LNCaP clone FGC (cell line): ENCODE measurements around the gene USP3.
"Not testable (repeated sequence)": the region's sequence is repeated elsewhere in the genome, so short reads cannot be mapped to it uniquely, and the experiment has no call there.

Experiments
- DNase-seq: peaks from one replicate; pipeline ENCODE4 v3.0.0-alpha.2; 2011; ENCODE audit warnings: low read depth
- H3K4me3 ChIP-seq: 2 replicates; pipeline ENCODE4 v1.5.1; 2011; ENCODE audit warnings: mild to moderate bottlenecking, low read depth, low read length, control low read depth
- TF ChIP-seq, protein P1 (sequence below): IDR thresholded peaks from 2 replicates; pipeline ENCODE4 v1.5.1; 2012; ENCODE audit warnings: mild to moderate bottlenecking; ENCODE audit not compliant: control insufficient read depth, insufficient read depth; ENCODE audit errors: extremely low read depth

USP3 gene

DNA sequence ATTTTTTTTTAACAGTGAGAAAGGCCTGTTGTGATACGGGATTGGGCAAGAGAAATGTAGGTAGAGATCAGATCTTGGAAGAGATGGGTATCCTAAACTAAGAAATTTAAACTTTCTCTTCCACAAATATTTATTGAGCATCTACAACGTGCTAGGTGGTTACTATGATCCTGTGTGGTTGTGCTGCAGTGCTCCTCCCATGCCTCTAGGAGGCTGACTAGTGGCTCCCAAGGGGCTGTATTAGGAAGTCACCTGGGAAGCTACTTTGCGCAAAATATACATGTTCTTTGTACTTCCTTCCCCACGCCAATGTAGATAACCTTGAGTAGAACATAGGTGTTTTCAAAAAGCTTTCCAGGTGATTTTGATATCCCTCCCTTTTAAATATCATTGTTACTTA is 27.2 kb downstream of the USP3 start:
- no peak for DNase-seq

DNA sequence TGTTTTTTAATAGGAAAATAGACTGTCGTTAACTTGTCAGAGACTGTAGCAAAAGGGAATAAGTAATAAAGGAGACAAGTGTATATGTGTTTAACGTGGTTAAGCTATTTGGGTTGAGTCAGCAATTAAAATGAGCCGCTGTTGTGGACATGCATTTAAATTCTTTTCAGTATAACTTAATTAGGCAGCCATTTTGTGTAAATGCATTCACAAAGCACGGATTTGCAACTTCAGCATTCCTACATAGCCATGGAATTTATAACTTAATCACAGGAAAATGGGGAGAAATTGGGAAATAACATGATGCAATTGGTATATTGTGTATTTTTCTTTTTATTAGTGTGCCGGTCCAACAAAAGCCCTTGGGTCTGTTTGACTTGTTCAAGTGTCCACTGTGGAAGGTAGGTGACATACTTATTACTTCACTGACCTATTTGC is 27.9 kb downstream of the USP3 start:
- no peak overlapping the region for H3K4me3 ChIP-seq
- no peak for DNase-seq
- TF ChIP-seq, protein P1, sequence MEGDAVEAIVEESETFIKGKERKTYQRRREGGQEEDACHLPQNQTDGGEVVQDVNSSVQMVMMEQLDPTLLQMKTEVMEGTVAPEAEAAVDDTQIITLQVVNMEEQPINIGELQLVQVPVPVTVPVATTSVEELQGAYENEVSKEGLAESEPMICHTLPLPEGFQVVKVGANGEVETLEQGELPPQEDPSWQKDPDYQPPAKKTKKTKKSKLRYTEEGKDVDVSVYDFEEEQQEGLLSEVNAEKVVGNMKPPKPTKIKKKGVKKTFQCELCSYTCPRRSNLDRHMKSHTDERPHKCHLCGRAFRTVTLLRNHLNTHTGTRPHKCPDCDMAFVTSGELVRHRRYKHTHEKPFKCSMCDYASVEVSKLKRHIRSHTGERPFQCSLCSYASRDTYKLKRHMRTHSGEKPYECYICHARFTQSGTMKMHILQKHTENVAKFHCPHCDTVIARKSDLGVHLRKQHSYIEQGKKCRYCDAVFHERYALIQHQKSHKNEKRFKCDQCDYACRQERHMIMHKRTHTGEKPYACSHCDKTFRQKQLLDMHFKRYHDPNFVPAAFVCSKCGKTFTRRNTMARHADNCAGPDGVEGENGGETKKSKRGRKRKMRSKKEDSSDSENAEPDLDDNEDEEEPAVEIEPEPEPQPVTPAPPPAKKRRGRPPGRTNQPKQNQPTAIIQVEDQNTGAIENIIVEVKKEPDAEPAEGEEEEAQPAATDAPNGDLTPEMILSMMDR: no peak

More for the DNA sequence above, 27.2 kb downstream of the USP3 start:
- TF ChIP-seq, protein P1: no peak
- no peak overlapping the region for H3K4me3 ChIP-seq

DNA sequence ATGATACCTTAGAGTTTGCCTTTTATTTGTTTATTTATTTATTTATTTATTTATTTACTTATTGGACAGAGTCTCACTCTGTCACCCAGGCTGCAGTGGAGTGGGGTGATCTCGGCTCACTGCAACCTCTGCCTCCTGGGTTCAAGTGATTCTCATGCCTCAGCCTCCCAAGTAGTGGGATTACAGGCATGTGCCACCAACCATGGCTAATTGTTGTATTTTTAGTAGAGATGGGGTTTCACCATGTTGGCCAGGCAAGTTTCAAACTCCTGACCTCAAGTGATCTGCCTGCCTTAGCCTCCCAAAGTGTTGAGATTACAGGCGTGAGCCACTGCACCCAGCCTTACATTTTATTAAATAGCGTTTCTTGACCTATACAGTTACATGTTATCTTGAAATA is 30.5 kb downstream of the USP3 start:
- DNase-seq: not testable (repeated sequence)

DNA sequence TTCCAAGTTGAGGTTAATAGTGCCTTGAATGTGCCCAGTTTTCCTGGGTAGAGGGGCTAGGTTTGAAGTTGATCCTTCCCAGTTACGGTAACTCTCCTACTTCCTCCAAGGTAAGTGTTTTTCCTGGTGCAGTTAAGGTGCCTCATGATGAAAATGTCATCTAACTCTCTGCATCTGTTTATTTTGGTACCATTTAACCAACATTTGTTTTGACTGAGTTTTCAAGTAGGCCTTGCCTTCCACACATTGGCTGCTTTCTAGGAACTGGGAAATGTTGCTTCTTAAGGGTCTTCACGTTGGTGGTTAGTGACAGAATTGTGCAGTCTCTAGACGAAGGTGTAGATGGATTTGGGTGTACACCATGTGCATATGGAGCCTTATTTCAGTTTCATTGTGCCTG is 31.3 kb downstream of the USP3 start:
- no peak overlapping the region for H3K4me3 ChIP-seq
- DNase-seq: no peak
- TF ChIP-seq, protein P1: no peak

More for the DNA sequence above, 30.5 kb downstream of the USP3 start:
- not testable (repeated sequence) for H3K4me3 ChIP-seq

DNA sequence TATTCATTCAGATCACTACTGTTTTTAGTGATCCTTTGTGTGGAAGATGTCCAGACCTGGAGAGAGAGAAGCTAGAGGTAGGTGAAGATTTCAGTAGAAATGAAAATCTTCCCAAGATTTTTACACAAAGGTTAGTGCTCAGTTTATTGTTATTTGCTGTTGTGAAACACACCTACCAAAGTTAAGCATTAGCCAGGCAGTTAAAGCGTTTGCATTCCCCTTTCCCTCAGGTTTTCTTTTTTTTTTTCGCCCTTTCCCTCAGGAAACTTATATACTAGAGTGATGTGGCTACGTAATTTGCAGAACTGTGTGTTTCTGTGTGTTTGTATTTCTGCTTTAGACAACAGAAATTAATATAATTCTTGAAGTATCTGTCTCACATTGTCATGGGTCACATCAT is 34.5 kb downstream of the USP3 start:
- TF ChIP-seq, protein P1: no peak
- no peak overlapping the region for H3K4me3 ChIP-seq
- no peak for DNase-seq

DNA sequence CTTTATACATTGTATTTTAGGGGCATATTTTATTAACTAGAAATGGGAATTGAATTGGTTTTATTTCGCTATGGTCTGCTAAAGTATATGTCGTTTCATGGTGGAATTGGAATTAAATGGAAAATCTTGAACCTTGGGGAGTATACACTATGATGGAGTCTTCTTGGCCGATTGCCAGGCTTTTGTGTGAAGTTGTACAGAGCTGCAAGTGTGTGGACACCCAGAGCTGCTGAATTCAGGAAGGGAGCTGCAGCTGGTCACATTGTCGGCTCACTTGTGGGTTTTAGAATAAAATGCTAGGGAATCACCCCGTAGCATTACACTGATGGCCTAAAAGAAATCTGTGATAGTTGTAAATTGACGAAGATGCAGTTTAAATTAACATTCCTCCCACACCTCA is 35.1 kb downstream of the USP3 start:
- no peak for DNase-seq
- TF ChIP-seq, protein P1: no peak
- H3K4me3 ChIP-seq: no peak overlapping the region

DNA sequence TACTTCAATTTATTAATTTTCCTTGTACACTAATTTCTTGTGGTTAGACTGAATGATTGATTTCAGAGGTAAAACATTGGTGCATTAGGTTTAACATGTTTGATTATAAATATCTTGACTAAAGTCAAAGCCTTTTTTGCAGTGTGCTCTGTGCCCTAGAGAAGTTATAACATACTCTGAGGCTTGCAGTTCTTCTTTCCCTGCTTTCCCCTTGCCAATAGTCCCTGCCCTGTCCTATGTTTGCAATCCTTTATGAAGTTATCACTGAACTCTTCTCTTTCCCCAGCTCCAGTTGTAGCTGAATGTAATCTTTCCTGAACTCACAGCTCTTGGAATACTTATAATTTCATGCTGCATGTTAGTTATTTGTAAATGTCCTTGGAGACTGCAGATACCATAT is 35.6 kb downstream of the USP3 start:
- TF ChIP-seq, protein P1: no peak
- no peak overlapping the region for H3K4me3 ChIP-seq
- no peak for DNase-seq
